ENCODE results near the gene GRIK2. TPM values are rescaled to one million over a fixed set of nuclear protein-coding genes. Genes with fewer than 3 reads are reported as not detected.

GRIK2 gene
- total RNA-seq, 3 donors from 2014 or later: 1.1 to 3.7 TPM; not detected in 1

DNA sequence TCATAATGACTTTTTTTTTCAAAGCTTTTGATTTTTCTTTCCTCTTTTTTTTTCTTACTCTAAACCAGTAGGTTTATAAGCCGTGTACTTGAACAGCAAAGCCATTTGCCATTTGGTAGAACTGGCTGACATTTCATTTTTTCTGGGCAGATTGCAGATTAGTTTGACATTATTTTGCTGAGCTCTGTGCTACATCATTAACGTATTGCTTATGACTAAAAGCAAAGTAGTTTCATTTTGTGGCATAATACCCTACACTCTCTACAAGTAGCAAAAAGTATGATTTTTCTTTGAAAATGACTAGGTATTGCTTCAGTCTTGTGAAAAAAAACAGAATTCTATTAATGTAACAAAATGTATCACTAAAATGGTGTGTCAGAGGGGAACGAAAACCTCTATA lies 141.3 kb downstream of the GRIK2 start:
- Histone ChIP-seq H3K36me3 (no peaks in the 10 kb centered on the region), H3K27ac (no peak overlapping the region), H3K27me3 (no peaks in the 10 kb centered on the region), H3K4me3 (no peak overlapping the region), H3K9me3 (no peaks in the 10 kb centered on the region), H3K4me1 (no peaks in the 10 kb centered on the region)
- DNase-seq (ENCODE audit: low spot score in 2 of 2): no peak
- intact Hi-C loops (cut with DNase I; ENCODE audit: low total_unique reads): loop anchor here (5.0 kb wide), 1 partner anchor 837 kb away; no protein-coding TSS in a partner anchor
- TF ChIP-seq, protein P1, sequence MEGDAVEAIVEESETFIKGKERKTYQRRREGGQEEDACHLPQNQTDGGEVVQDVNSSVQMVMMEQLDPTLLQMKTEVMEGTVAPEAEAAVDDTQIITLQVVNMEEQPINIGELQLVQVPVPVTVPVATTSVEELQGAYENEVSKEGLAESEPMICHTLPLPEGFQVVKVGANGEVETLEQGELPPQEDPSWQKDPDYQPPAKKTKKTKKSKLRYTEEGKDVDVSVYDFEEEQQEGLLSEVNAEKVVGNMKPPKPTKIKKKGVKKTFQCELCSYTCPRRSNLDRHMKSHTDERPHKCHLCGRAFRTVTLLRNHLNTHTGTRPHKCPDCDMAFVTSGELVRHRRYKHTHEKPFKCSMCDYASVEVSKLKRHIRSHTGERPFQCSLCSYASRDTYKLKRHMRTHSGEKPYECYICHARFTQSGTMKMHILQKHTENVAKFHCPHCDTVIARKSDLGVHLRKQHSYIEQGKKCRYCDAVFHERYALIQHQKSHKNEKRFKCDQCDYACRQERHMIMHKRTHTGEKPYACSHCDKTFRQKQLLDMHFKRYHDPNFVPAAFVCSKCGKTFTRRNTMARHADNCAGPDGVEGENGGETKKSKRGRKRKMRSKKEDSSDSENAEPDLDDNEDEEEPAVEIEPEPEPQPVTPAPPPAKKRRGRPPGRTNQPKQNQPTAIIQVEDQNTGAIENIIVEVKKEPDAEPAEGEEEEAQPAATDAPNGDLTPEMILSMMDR (IDR thresholded peaks at IDR 0.05): no peak
- TF ChIP-seq POLR2AphosphoS5 (IDR thresholded peaks at IDR 0.05) (no peak), POLR2A (IDR thresholded peaks at IDR 0.05) (no peak)

DNA sequence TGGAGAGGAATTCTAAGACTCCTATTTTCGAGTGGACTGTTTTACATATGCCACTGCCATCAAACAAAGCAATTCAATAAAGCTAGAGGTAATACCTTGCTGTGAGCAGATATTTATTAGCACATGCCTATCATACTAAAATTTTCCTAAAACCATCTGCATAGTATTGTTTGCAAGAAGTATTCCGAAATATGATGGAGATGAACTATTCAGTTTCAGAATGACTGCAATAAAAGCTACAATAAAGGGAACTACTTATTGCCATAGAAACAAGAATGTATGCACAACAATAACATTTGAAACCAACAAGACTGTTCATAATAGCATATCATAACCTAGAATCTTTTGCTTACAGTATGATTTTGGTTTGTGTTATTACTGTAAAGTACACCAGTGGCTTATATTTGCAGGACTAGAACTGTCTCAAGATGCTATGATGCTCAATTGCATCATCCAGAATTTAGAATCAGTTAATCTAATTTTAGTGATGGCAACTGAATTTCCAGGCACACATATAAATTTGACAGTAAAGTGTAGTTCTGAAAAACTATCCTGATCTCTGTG lies 144.3 kb downstream of the GRIK2 start:
- no peaks in the 10 kb centered on the region for H3K9me3 ChIP-seq
- TF ChIP-seq, protein P1 (IDR thresholded peaks at IDR 0.05): no peak
- TF ChIP-seq POLR2AphosphoS5 (IDR thresholded peaks at IDR 0.05) (no peak), POLR2A (IDR thresholded peaks at IDR 0.05) (no peak)
- no peaks in the 10 kb centered on the region for H3K36me3 ChIP-seq
- no peak overlapping the region for H3K27ac ChIP-seq
- no peaks in the 10 kb centered on the region for H3K4me1 ChIP-seq
- intact Hi-C loops (cut with DNase I; ENCODE audit: low total_unique reads): no loop called here
- no peak overlapping the region for H3K4me3 ChIP-seq
- H3K27me3 ChIP-seq: no peaks in the 10 kb centered on the region
- DNase-seq (ENCODE audit: low spot score in 2 of 2): no peak

DNA sequence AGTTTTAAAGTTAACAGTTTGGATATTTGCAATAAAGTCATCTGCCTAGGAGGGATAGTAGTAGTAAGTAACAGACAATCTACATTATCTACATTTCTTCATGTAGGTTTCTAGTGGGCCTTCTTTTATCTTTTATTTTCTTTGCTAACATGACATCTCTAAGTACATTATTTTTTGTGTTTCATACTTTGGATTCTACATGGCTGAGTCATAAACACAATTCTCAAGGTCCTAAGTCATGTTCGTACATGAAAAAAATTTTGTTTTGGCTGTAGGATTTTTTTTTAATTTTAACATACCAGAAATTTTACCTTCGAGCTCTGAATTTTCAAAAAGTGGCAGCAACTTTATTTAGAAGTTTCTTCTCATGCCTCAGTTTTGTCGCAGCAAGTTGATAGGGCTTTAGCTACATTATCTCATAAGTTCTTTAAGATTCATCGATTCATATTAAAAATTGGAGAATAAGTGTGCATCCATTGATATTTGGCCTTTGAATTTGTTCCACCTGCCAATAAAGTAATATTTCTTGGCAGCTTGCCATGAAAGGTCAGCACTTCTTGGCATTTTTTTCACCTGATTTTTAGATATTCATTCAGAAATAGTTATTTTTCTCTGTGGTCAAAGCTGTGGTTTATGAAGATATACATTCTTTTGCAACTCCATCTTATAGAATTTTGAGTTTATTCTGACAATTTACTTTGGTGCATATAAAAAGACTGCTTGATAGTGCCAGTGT lies 146.2 kb downstream of the GRIK2 start:
- H3K4me3 ChIP-seq: no peak overlapping the region
- H3K27me3 ChIP-seq: no peaks in the 10 kb centered on the region
- no peak overlapping the region for H3K27ac ChIP-seq
- H3K36me3 ChIP-seq: no peaks in the 10 kb centered on the region
- intact Hi-C loops (cut with DNase I; ENCODE audit: low total_unique reads): no loop called here
- H3K9me3 ChIP-seq: no peaks in the 10 kb centered on the region
- TF ChIP-seq POLR2A (IDR thresholded peaks at IDR 0.05): no peak
- no peak for TF ChIP-seq POLR2AphosphoS5 (IDR thresholded peaks at IDR 0.05)
- TF ChIP-seq, protein P1 (IDR thresholded peaks at IDR 0.05): no peak
- no peak for DNase-seq (ENCODE audit: low spot score in 2 of 2)
- no peaks in the 10 kb centered on the region for H3K4me1 ChIP-seq

DNA sequence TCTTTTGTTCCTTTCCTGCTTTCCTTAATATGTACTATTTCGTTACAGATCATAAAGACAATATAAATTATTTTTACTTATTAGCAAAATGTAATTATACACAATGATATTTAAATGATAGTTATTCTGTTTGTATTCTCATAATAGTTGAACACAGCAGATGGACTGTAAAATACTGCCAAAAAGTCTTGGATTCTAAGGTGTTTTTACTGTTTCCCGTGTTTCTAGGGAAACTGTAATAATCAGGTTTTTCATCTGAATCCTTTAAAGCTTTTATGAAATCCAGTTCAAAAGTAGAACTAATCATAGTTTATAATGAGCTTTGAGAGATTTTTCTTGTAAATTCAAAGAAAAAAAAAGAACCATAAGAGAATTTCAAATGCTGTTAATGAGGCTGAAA lies 148.4 kb downstream of the GRIK2 start:
- DNase-seq (ENCODE audit: low spot score in 2 of 2): no peak
- Histone ChIP-seq H3K9me3 (no peaks in the 10 kb centered on the region), H3K27me3 (no peaks in the 10 kb centered on the region), H3K36me3 (no peaks in the 10 kb centered on the region), H3K27ac (no peak overlapping the region), H3K4me1 (no peaks in the 10 kb centered on the region), H3K4me3 (no peak overlapping the region)
- TF ChIP-seq POLR2A (IDR thresholded peaks at IDR 0.05): no peak
- no peak for TF ChIP-seq POLR2AphosphoS5 (IDR thresholded peaks at IDR 0.05)
- TF ChIP-seq, protein P1 (IDR thresholded peaks at IDR 0.05): no peak
- intact Hi-C loops (cut with DNase I; ENCODE audit: low total_unique reads): no loop called here

DNA sequence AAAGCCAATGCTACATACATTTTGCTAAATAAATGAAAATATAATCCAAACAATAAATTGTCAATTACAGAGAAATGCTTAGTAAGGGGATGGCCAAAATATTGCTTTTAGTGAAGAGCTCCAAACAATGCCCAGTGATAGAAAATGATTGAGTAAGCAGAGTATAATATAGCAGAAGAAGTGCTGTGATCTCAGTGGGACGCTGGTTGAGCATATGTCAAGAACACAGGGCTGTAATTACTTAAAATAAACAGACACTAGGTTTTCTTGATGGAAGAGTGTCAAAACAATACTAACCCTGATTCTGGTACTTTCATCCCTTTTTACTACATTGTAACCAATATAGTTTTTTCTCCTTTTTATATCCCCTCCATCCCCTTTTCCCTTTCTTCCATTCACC lies 150.3 kb downstream of the GRIK2 start:
- no peak overlapping the region for H3K27ac ChIP-seq
- H3K9me3 ChIP-seq: no peaks in the 10 kb centered on the region
- no peaks in the 10 kb centered on the region for H3K4me1 ChIP-seq
- intact Hi-C loops (cut with DNase I; ENCODE audit: low total_unique reads): no loop called here
- no peak for DNase-seq (ENCODE audit: low spot score in 2 of 2)
- no peaks in the 10 kb centered on the region for H3K27me3 ChIP-seq
- H3K4me3 ChIP-seq: no peak overlapping the region
- H3K36me3 ChIP-seq: no peaks in the 10 kb centered on the region
- no peak for TF ChIP-seq POLR2A (IDR thresholded peaks at IDR 0.05)
- no peak for TF ChIP-seq POLR2AphosphoS5 (IDR thresholded peaks at IDR 0.05)
- TF ChIP-seq, protein P1 (IDR thresholded peaks at IDR 0.05): no peak
